HEK293 (cell line): ENCODE results near the gene TNFAIP8.

ENCODE experiments used
- CTCF ChIA-PET: fragments of 350-600 bp; formaldehyde crosslinking; extraction: SDS; loops from one replicate; lab custom pipeline; 2021; ENCODE audit warnings: antibody characterized with exemption; lab: Yijun Ruan, JAX
- POLR2A ChIA-PET: fragments of 300-600 bp; formaldehyde crosslinking; extraction: SDS; loops from one replicate; lab custom pipeline; 2020; ENCODE audit warnings: antibody characterized with exemption, inconsistent platforms; lab: Yijun Ruan, JAX
- H3K27ac ChIP-seq: fragments of 200-500 bp; sonication (Bioruptor generic); 2 replicates; pipeline ENCODE4 v1.5.1; 2014; ENCODE audit warnings: low read depth, low read length, control low read depth, inconsistent platforms; ENCODE audit errors: extremely low read depth
- H3K36me3 ChIP-seq, 2 experiments: fragments of 200-500 bp in 1 of 2; sonication (Bioruptor generic) in 1 of 2; 1 replicate in 1 of 2; 2 replicates in 1 of 2; pipeline ENCODE4 v1.5.1; 2014 to 2017; ENCODE audit warnings: inconsistent platforms in 2 of 2, low read length in 2 of 2; ENCODE audit not compliant: control insufficient read depth in 2 of 2, insufficient read depth in 1 of 2
- H3K4me1 ChIP-seq: fragments of 200-500 bp; sonication (Bioruptor generic); 2 replicates; pipeline ENCODE4 v1.5.1; 2014; ENCODE audit warnings: mild to moderate bottlenecking, low read length, inconsistent platforms; ENCODE audit not compliant: control insufficient read depth, insufficient read depth
- H3K4me3 ChIP-seq: 2 replicates; pipeline ENCODE4 v1.5.1; 2011; ENCODE audit warnings: low read depth, mild to moderate bottlenecking, control low read depth, low read length, moderate library complexity
- H3K9me3 ChIP-seq: fragments of 200-500 bp; sonication (Bioruptor generic); 2 replicates; pipeline ENCODE4 v1.5.1; 2014; ENCODE audit warnings: low read depth, low read length, inconsistent platforms; ENCODE audit not compliant: control insufficient read depth, insufficient read depth
- GLI2 ChIP-seq: fragments of 450-650 bp; formaldehyde crosslinking; IDR thresholded peaks from 2 replicates; pipeline ENCODE4; 2017; ENCODE audit warnings: missing biosample characterization, missing genetic modification characterization, low read depth, borderline replicate concordance
- GLIS1 ChIP-seq: fragments of 450-650 bp; formaldehyde crosslinking; IDR thresholded peaks from 2 replicates; pipeline ENCODE4 v1.5.1; 2016; ENCODE audit warnings: missing biosample characterization, missing genetic modification characterization
- HOXD13 ChIP-seq: sonication (generic); formaldehyde crosslinking; IDR thresholded peaks from 2 replicates; pipeline ENCODE4 v1.8.0; 2022; ENCODE audit warnings: missing genetic modification reagents, borderline replicate concordance
- KLF16 ChIP-seq: fragments of 450-650 bp; formaldehyde crosslinking; IDR thresholded peaks from 2 replicates; pipeline ENCODE4 v1.5.1; 2017; ENCODE audit warnings: missing biosample characterization, missing genetic modification characterization
- SP2 ChIP-seq: fragments of 450-650 bp; formaldehyde crosslinking; IDR thresholded peaks from 2 replicates; pipeline ENCODE4 v1.5.1; 2016; ENCODE audit warnings: missing biosample characterization, missing genetic modification characterization
- TRIM28 ChIP-seq: IDR thresholded peaks from 2 replicates; pipeline ENCODE4 v1.6.1; 2011; ENCODE audit warnings: low read length, control low read depth, borderline replicate concordance
- YY2 ChIP-seq: fragments of 450-650 bp; formaldehyde crosslinking; IDR thresholded peaks from 2 replicates; pipeline ENCODE4 v1.5.1; 2016; ENCODE audit warnings: missing biosample characterization, missing genetic modification characterization
- ZBTB10 ChIP-seq: fragments of 450-650 bp; formaldehyde crosslinking; IDR thresholded peaks from 2 replicates; pipeline ENCODE4 v1.5.1; 2016; ENCODE audit warnings: missing biosample characterization, missing genetic modification characterization
- ZBTB11 ChIP-seq: fragments of 450-650 bp; formaldehyde crosslinking; conservative IDR thresholded peaks from 2 replicates; pipeline ENCODE4 v1.5.1; 2016; ENCODE audit warnings: low read depth, missing biosample characterization, missing genetic modification characterization
- ZBTB6 ChIP-seq: fragments of 450-650 bp; formaldehyde crosslinking; IDR thresholded peaks from 2 replicates; pipeline ENCODE4 v1.5.1; 2017; ENCODE audit warnings: missing biosample characterization, missing genetic modification characterization
- ZFP69B ChIP-seq: fragments of 450-650 bp; formaldehyde crosslinking; IDR thresholded peaks from 2 replicates; pipeline ENCODE4 v1.5.1; 2016; ENCODE audit warnings: missing biosample characterization, missing genetic modification characterization
- ZNF114 ChIP-seq: fragments of 450-650 bp; formaldehyde crosslinking; IDR thresholded peaks from 2 replicates; pipeline ENCODE4 v1.5.0; 2017; ENCODE audit warnings: missing biosample characterization, missing genetic modification characterization
- ZNF24 ChIP-seq: fragments of 450-650 bp; formaldehyde crosslinking; IDR thresholded peaks from 2 replicates; pipeline ENCODE4 v1.5.1; 2016; ENCODE audit warnings: missing biosample characterization, missing genetic modification characterization
- ZNF274 ChIP-seq, 2 experiments: fragments of 200-500 bp in 1 of 2; fragments of 450-650 bp in 1 of 2; sonication (Bioruptor generic) in 1 of 2; formaldehyde crosslinking in 1 of 2; IDR thresholded peaks; 2 replicates each; pipeline versions ENCODE4 v1.5.1 to v1.6.1; 2014 to 2016; ENCODE audit warnings: borderline replicate concordance in 1 of 2, inconsistent platforms in 1 of 2, low read length in 1 of 2, missing biosample characterization in 1 of 2, missing genetic modification characterization in 1 of 2
- ZNF335 ChIP-seq: fragments of 450-650 bp; formaldehyde crosslinking; conservative IDR thresholded peaks from 2 replicates; pipeline ENCODE4 v1.5.1; 2016; ENCODE audit warnings: missing biosample characterization, missing genetic modification characterization
- ZNF341 ChIP-seq: fragments of 450-650 bp; formaldehyde crosslinking; IDR thresholded peaks from 2 replicates; pipeline ENCODE4; 2016; ENCODE audit warnings: low read depth, missing biosample characterization, missing genetic modification characterization
- ZNF560 ChIP-seq: fragments of 450-650 bp; formaldehyde crosslinking; IDR thresholded peaks from 2 replicates; pipeline ENCODE4 v1.5.1; 2017; ENCODE audit warnings: missing biosample characterization, missing genetic modification characterization, borderline replicate concordance
- ZNF664 ChIP-seq: fragments of 450-650 bp; formaldehyde crosslinking; IDR thresholded peaks from 2 replicates; pipeline ENCODE4 v1.5.1; 2016; ENCODE audit warnings: missing biosample characterization, missing genetic modification characterization
- ZNF777 ChIP-seq: fragments of 450-650 bp; formaldehyde crosslinking; IDR thresholded peaks from 2 replicates; pipeline ENCODE4 v1.5.1; 2017; ENCODE audit warnings: missing biosample characterization, missing genetic modification characterization, borderline replicate concordance
- ZNF792 ChIP-seq: fragments of 450-650 bp; formaldehyde crosslinking; IDR thresholded peaks from 2 replicates; pipeline ENCODE4 v1.5.1; 2016; ENCODE audit warnings: missing biosample characterization, missing genetic modification characterization
- ZXDB ChIP-seq: fragments of 450-650 bp; formaldehyde crosslinking; IDR thresholded peaks from 2 replicates; pipeline ENCODE4 v1.5.1; 2016; ENCODE audit warnings: missing biosample characterization, missing genetic modification characterization

Gene TNFAIP8

GRCh38 chr5:119354537-119355243 is 1.1 kb upstream of the TNFAIP8 start:
- CTCF ChIA-PET, result interaction anchor here (1.2 kb wide), 1 partner anchor 57 kb away, joined by 4 read pairs; no protein-coding TSS in a partner anchor
- no peak for TF ChIP-seq GLI2 (tag by site-specific recombination)
- no peak for TF ChIP-seq ZNF341 (tag by site-specific recombination)
- TF ChIP-seq ZNF560, result no peak
- no peak for TF ChIP-seq KLF16 (tag by site-specific recombination)
- TF ChIP-seq YY2, result no peak
- no peak for TF ChIP-seq ZNF24 (tag by site-specific recombination)
- TF ChIP-seq ZBTB6 (tag by site-specific recombination), result no peak
- no peak for TF ChIP-seq ZFP69B (tag by site-specific recombination)
- no peak for TF ChIP-seq ZXDB (tag by site-specific recombination)
- no peak for TF ChIP-seq ZNF792 (tag by site-specific recombination)
- no peak for TF ChIP-seq TRIM28
- no peak for TF ChIP-seq ZNF664 (tag by site-specific recombination)
- no peak for TF ChIP-seq ZBTB10 (tag by site-specific recombination)
- TF ChIP-seq, all 188 proteins: peak for 0
- no peak overlapping the region for H3K4me3 ChIP-seq
- POLR2A ChIA-PET, result no interaction called here
- H3K9me3 ChIP-seq, result no peaks in the 10 kb centered on the region
- no peaks in the 10 kb centered on the region for H3K36me3 ChIP-seq
- peaks cover 32% of the 10 kb centered on the region for H3K4me1 ChIP-seq
- no peak overlapping the region for H3K27ac ChIP-seq

- H3K9me3 ChIP-seq, result no peaks in the 10 kb centered on the region
- CTCF ChIA-PET, result interaction anchor here (1.2 kb wide), 1 partner anchor 57 kb away, joined by 4 read pairs; no protein-coding TSS in a partner anchor
- H3K36me3 ChIP-seq, result no peaks in the 10 kb centered on the region
- TF ChIP-seq ZBTB11 (tag by site-specific recombination) (no peak), ZNF274 (IDR thresholded peaks at IDR 0.05; ENCODE audit: low read length) (no peak), ZNF274 (tag by site-specific recombination; IDR thresholded peaks at IDR 0.05; ENCODE audit: borderline replicate concordance) (no peak), ZNF335 (tag by site-specific recombination) (0 out of 2 replicates have a peak, but pooled peaks have one; percentile 70), GLIS1 (tag by site-specific recombination) (no peak), HOXD13 (CRISPR knock-in tag) (no peak), ZNF114 (tag by site-specific recombination) (no peak), SP2 (no peak), ZNF777 (tag by site-specific recombination) (no peak)
- H3K27ac ChIP-seq, result peak overlapping the region; percentile 78; the same call in 1 of the 2 replicates
- peaks cover 38% of the 10 kb centered on the region for H3K4me1 ChIP-seq
- H3K4me3 ChIP-seq, result peak overlapping the region; percentile 35
- POLR2A ChIA-PET, result interaction anchor here (0.8 to 1.9 kb wide), 2 partner anchors 87 to 284 kb away, joined by 4 to 10 read pairs; partner anchors contain the start of gene DMXL1
Observed at GRCh38 chr5:119355244-119355638, 578 bp upstream of the TNFAIP8 start.
